ENCODE data around the gene QPCTL.

- TF ChIP-seq SUZ12 (IDR thresholded peaks at IDR 0.05; ENCODE audit: extremely low read depth, insufficient read depth, insufficient read length) (no peak), YY1 (IDR thresholded peaks at IDR 0.05; ENCODE audit: insufficient read depth, insufficient read length) (no peak), ZNF274 (IDR thresholded peaks at IDR 0.05; ENCODE audit: low read depth, low read length) (no peak)
Observed at GRCh38 chr19:45712699-45713067, 20.2 kb downstream of the QPCTL start.
